WTC11 (cell line): ENCODE data around the gene IL1F10. TPM values are rescaled to one million over a fixed set of nuclear protein-coding genes. Genes with fewer than 3 reads are reported as not detected.

Experiments
- ATAC-seq: fragments of 200-7000 bp; cut with Tn5 transposase; 2 replicates; pipeline ENCODE4 v1.10.0; 2021; ENCODE audit warnings: mild to moderate bottlenecking, moderate library complexity
- CTCF ChIA-PET: fragments of 300-600 bp; sonication (Branson Sonifier 250); formaldehyde crosslinking; loops from one replicate; lab custom pipeline; 2021; ENCODE audit warnings: antibody characterized with exemption; lab: Charles Lee
- POLR2A ChIA-PET: fragments of 350-600 bp; sonication (Branson Sonifier 250); formaldehyde crosslinking; loops from one replicate; lab custom pipeline; 2021; ENCODE audit warnings: antibody characterized with exemption; lab: Charles Lee
- DNase-seq: peaks from one replicate; pipeline ENCODE4 v3.0.0; 2021; ENCODE audit warnings: low spot score
- H3K27ac Mint-ChIP-seq: 2 replicates; pipeline ENCODE4 v1.8.0; 2021; ENCODE audit warnings: mixed read lengths
- H3K27me3 Mint-ChIP-seq: 2 replicates; pipeline ENCODE4 v1.8.0; 2021; ENCODE audit warnings: low read depth, mild to moderate bottlenecking, moderate library complexity, mixed read lengths
- H3K36me3 Mint-ChIP-seq: 2 replicates; pipeline ENCODE4 v1.8.0; 2021; ENCODE audit warnings: mixed read lengths
- H3K4me1 Mint-ChIP-seq: 2 replicates; pipeline ENCODE4 v1.8.0; 2022; ENCODE audit warnings: mixed read lengths
- H3K4me3 Mint-ChIP-seq: 2 replicates; pipeline ENCODE4 v1.8.0; 2021; ENCODE audit warnings: mild to moderate bottlenecking, moderate library complexity, mixed read lengths
- H3K9me3 Mint-ChIP-seq: 2 replicates; pipeline ENCODE4 v1.8.0; 2021; ENCODE audit warnings: mixed read lengths
- ESRRA ChIP-seq: sonication (generic); formaldehyde crosslinking; IDR thresholded peaks from 2 replicates; pipeline ENCODE4 v1.8.1; 2022; ENCODE audit warnings: mild to moderate bottlenecking, missing genetic modification reagents, borderline replicate concordance
- FOXK1 ChIP-seq: sonication (generic); formaldehyde crosslinking; IDR thresholded peaks from 2 replicates; pipeline ENCODE4 v1.8.0; 2022; ENCODE audit warnings: mild to moderate bottlenecking, moderate library complexity, missing genetic modification reagents
- FOXP1 ChIP-seq: sonication (generic); formaldehyde crosslinking; IDR thresholded peaks from 2 replicates; pipeline ENCODE4 v1.8.0; 2022; ENCODE audit warnings: missing genetic modification reagents, mild to moderate bottlenecking, moderate library complexity, borderline replicate concordance
- GRHL2 ChIP-seq: fragments of 250-450 bp; sonication (Bioruptor Pico); IDR thresholded peaks from 2 replicates; pipeline ENCODE4 v1.8.0; 2022; ENCODE audit warnings: mild to moderate bottlenecking, moderate library complexity; ENCODE audit not compliant: insufficient replicate concordance, severe bottlenecking
- JAZF1 ChIP-seq: fragments of 250-450 bp; sonication (Bioruptor Pico); IDR thresholded peaks from 2 replicates; pipeline ENCODE4 v1.9.0; 2021; ENCODE audit warnings: moderate library complexity, mild to moderate bottlenecking, inconsistent platforms
- KAT7 ChIP-seq: sonication (generic); formaldehyde crosslinking; IDR thresholded peaks from 2 replicates; pipeline ENCODE4 v1.8.1; 2023; ENCODE audit warnings: missing genetic modification reagents, mild to moderate bottlenecking, borderline replicate concordance
- NR1H2 ChIP-seq: sonication (generic); formaldehyde crosslinking; IDR thresholded peaks from 2 replicates; pipeline ENCODE4 v1.9.0; 2021; ENCODE audit warnings: mild to moderate bottlenecking, moderate library complexity, missing genetic modification reagents
- RELA ChIP-seq: sonication (generic); formaldehyde crosslinking; IDR thresholded peaks from 2 replicates; pipeline ENCODE4 v1.8.1; 2022; ENCODE audit warnings: missing genetic modification reagents, mild to moderate bottlenecking, borderline replicate concordance
- TEAD1 ChIP-seq: sonication (generic); formaldehyde crosslinking; IDR thresholded peaks from 2 replicates; pipeline ENCODE4 v1.8.0; 2022; ENCODE audit warnings: mild to moderate bottlenecking, missing genetic modification reagents
- ZNF317 ChIP-seq: sonication (generic); formaldehyde crosslinking; IDR thresholded peaks from 2 replicates; pipeline ENCODE4 v1.8.1; 2023; ENCODE audit warnings: low read depth, mild to moderate bottlenecking, moderate library complexity, missing genetic modification reagents, borderline replicate concordance
- ZNF396 ChIP-seq: fragments of 250-450 bp; sonication (Bioruptor Pico); IDR thresholded peaks from 2 replicates; pipeline ENCODE4 v1.8.0; 2021; ENCODE audit warnings: mild to moderate bottlenecking, moderate library complexity, borderline replicate concordance
- total RNA-seq: library from RNA; stranded (reverse); gene quantifications from 3 replicates; pipeline ENCODE4 v1.2.3, GENCODE V29; 2021
- TF ChIP-seq, protein P1 (sequence below): sonication (generic); formaldehyde crosslinking; IDR thresholded peaks from 2 replicates; pipeline ENCODE4 v1.8.1; 2023; ENCODE audit warnings: mild to moderate bottlenecking, missing genetic modification reagents
- TF ChIP-seq, protein P2 (sequence below): sonication (generic); formaldehyde crosslinking; IDR thresholded peaks from 2 replicates; pipeline ENCODE4 v1.8.1; 2023; ENCODE audit warnings: mild to moderate bottlenecking, missing genetic modification reagents, moderate library complexity
- TF ChIP-seq, protein P3 (sequence below): sonication (generic); formaldehyde crosslinking; IDR thresholded peaks from 2 replicates; pipeline ENCODE4 v1.8.1; 2023; ENCODE audit warnings: mild to moderate bottlenecking, missing genetic modification reagents, borderline replicate concordance
- TF ChIP-seq, protein P4 (sequence below): fragments of 250-450 bp; sonication (Bioruptor Pico); IDR thresholded peaks from 2 replicates; pipeline ENCODE4 v1.9.0; 2021; ENCODE audit warnings: mild to moderate bottlenecking
- TF ChIP-seq, protein P5 (sequence below): sonication (generic); formaldehyde crosslinking; IDR thresholded peaks from 2 replicates; pipeline ENCODE4 v1.8.1; 2022; ENCODE audit warnings: mild to moderate bottlenecking, missing genetic modification reagents, moderate library complexity, borderline replicate concordance

IL1F10 gene
- total RNA-seq, 1 experiment from 2014 or later = not detected

DNA sequence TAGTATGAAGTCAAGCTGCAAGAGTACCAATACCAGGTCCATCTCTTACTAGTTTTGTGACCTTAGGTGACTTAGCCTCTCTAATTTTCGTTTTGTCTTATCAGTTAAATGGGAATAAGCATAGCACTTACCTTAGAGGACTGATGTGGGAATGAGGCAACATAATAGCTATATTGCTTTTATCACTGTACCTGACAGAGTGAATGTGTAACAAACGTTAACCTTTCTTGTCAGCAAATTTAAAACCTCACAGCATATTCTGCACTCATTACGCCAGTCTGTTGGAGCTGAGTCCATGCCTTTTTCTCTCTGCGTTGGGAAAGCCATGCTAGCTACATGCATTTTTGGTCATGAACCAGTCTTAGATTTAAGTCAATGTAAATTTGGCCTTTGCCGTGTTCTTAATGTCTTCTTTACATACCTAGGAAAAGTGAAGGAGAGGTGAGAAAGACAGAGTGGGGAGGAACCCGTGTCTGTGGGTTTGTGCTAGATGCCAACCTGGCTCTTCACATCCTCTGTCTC is 15.3 kb upstream of the IL1F10 start, which contains the start of gene IL36B:
IL36B (minus strand) TSS at position 472 of the 522 bp plus-strand sequence.
- Mint-ChIP-seq H3K36me3 (peaks cover 36% of the 10 kb centered on the region), H3K27ac (no peak within 1 kb of the TSS), H3K4me1 (no peaks in the 10 kb centered on the region), H3K4me3 (no peak within 1 kb of the TSS), H3K27me3 (peaks cover 47% of the 10 kb centered on the region), H3K9me3 (peaks cover 73% of the 10 kb centered on the region)
- TF ChIP-seq KAT7 (CRISPR knock-in tag) (no peak), ESRRA (CRISPR knock-in tag) (no peak)
- TF ChIP-seq, protein P1, sequence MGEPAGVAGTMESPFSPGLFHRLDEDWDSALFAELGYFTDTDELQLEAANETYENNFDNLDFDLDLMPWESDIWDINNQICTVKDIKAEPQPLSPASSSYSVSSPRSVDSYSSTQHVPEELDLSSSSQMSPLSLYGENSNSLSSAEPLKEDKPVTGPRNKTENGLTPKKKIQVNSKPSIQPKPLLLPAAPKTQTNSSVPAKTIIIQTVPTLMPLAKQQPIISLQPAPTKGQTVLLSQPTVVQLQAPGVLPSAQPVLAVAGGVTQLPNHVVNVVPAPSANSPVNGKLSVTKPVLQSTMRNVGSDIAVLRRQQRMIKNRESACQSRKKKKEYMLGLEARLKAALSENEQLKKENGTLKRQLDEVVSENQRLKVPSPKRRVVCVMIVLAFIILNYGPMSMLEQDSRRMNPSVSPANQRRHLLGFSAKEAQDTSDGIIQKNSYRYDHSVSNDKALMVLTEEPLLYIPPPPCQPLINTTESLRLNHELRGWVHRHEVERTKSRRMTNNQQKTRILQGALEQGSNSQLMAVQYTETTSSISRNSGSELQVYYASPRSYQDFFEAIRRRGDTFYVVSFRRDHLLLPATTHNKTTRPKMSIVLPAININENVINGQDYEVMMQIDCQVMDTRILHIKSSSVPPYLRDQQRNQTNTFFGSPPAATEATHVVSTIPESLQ = no peak
- no peak for ATAC-seq
- POLR2A ChIA-PET = no interaction called here
- DNase-seq = no peak
- CTCF ChIA-PET = no interaction called here

DNA sequence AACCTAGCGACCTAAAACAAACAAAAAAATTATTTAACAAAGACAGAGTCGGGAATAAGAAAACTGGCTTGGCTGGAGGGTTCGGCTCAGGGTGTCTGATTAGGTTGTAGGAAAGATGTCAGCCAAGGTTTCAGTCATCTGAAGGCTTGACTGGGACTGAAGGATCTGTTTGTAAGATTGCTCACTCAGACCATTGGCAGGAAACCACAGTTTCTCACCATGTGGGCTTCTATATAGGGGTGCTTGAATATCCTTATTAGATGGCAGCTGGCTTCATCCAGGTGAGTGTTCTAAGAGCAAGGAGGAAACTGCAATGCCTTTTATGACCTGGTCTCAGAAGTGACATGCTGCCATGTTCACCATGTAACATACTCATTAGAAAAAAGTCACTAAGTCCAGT is 14.1 kb upstream of the IL1F10 start:
- Mint-ChIP-seq H3K4me3 (no peak overlapping the region), H3K4me1 (no peaks in the 10 kb centered on the region), H3K27ac (no peak overlapping the region), H3K9me3 (peaks cover 68% of the 10 kb centered on the region), H3K27me3 (peaks cover 54% of the 10 kb centered on the region), H3K36me3 (peaks cover 36% of the 10 kb centered on the region)
- no peak for ATAC-seq
- TF ChIP-seq, protein P1 = no peak
- TF ChIP-seq FOXK1 (CRISPR knock-in tag) = no peak
- no peak for TF ChIP-seq FOXP1 (CRISPR knock-in tag)
- TF ChIP-seq NR1H2 = no peak
- TF ChIP-seq, protein P2, sequence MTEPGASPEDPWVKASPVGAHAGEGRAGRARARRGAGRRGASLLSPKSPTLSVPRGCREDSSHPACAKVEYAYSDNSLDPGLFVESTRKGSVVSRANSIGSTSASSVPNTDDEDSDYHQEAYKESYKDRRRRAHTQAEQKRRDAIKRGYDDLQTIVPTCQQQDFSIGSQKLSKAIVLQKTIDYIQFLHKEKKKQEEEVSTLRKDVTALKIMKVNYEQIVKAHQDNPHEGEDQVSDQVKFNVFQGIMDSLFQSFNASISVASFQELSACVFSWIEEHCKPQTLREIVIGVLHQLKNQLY (CRISPR knock-in tag) = no peak
- TF ChIP-seq TEAD1 (CRISPR knock-in tag) = no peak
- TF ChIP-seq ZNF396 (CRISPR knock-in tag) = no peak
- TF ChIP-seq ZNF317 (CRISPR knock-in tag) = no peak
- TF ChIP-seq, protein P3, sequence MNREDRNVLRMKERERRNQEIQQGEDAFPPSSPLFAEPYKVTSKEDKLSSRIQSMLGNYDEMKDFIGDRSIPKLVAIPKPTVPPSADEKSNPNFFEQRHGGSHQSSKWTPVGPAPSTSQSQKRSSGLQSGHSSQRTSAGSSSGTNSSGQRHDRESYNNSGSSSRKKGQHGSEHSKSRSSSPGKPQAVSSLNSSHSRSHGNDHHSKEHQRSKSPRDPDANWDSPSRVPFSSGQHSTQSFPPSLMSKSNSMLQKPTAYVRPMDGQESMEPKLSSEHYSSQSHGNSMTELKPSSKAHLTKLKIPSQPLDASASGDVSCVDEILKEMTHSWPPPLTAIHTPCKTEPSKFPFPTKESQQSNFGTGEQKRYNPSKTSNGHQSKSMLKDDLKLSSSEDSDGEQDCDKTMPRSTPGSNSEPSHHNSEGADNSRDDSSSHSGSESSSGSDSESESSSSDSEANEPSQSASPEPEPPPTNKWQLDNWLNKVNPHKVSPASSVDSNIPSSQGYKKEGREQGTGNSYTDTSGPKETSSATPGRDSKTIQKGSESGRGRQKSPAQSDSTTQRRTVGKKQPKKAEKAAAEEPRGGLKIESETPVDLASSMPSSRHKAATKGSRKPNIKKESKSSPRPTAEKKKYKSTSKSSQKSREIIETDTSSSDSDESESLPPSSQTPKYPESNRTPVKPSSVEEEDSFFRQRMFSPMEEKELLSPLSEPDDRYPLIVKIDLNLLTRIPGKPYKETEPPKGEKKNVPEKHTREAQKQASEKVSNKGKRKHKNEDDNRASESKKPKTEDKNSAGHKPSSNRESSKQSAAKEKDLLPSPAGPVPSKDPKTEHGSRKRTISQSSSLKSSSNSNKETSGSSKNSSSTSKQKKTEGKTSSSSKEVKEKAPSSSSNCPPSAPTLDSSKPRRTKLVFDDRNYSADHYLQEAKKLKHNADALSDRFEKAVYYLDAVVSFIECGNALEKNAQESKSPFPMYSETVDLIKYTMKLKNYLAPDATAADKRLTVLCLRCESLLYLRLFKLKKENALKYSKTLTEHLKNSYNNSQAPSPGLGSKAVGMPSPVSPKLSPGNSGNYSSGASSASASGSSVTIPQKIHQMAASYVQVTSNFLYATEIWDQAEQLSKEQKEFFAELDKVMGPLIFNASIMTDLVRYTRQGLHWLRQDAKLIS (CRISPR knock-in tag) = no peak
- no peak for TF ChIP-seq RELA (CRISPR knock-in tag)
- no peak for TF ChIP-seq KAT7 (CRISPR knock-in tag)
- TF ChIP-seq JAZF1 = no peak
- no peak for TF ChIP-seq GRHL2 (CRISPR knock-in tag)
- TF ChIP-seq, protein P4, sequence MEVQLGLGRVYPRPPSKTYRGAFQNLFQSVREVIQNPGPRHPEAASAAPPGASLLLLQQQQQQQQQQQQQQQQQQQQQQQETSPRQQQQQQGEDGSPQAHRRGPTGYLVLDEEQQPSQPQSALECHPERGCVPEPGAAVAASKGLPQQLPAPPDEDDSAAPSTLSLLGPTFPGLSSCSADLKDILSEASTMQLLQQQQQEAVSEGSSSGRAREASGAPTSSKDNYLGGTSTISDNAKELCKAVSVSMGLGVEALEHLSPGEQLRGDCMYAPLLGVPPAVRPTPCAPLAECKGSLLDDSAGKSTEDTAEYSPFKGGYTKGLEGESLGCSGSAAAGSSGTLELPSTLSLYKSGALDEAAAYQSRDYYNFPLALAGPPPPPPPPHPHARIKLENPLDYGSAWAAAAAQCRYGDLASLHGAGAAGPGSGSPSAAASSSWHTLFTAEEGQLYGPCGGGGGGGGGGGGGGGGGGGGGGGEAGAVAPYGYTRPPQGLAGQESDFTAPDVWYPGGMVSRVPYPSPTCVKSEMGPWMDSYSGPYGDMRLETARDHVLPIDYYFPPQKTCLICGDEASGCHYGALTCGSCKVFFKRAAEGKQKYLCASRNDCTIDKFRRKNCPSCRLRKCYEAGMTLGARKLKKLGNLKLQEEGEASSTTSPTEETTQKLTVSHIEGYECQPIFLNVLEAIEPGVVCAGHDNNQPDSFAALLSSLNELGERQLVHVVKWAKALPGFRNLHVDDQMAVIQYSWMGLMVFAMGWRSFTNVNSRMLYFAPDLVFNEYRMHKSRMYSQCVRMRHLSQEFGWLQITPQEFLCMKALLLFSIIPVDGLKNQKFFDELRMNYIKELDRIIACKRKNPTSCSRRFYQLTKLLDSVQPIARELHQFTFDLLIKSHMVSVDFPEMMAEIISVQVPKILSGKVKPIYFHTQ = no peak
- TF ChIP-seq, protein P5, sequence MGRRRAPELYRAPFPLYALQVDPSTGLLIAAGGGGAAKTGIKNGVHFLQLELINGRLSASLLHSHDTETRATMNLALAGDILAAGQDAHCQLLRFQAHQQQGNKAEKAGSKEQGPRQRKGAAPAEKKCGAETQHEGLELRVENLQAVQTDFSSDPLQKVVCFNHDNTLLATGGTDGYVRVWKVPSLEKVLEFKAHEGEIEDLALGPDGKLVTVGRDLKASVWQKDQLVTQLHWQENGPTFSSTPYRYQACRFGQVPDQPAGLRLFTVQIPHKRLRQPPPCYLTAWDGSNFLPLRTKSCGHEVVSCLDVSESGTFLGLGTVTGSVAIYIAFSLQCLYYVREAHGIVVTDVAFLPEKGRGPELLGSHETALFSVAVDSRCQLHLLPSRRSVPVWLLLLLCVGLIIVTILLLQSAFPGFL (CRISPR knock-in tag) = no peak
- no peak for DNase-seq
- CTCF ChIA-PET = no interaction called here
- POLR2A ChIA-PET = no interaction called here
